ENCODE data around the gene FABP3. TPM values are rescaled to one million over a fixed set of nuclear protein-coding genes. Genes with fewer than 3 reads are reported as not detected.
A peak's percentile ranks its signal among the peaks of the same experiment; 100 is the strongest.

Gene FABP3
- total RNA-seq (10 to 100 TPM; 30.8 to 82.0 TPM), polyA plus RNA-seq (10 to 100 TPM in 1 of 2 donors, 1 to 10 TPM in 1; 6.9 to 50.7 TPM)
- long read RNA-seq, donor 1, transcript FABP3-201 (4 exons, 725 nt) = major isoform, 37 of 88 reads
- long read RNA-seq, donor 1, partial matches to known transcripts = 5 of 88 reads
- long read RNA-seq, donor 1, other reads (novel, unspliced or antisense) = 45 of 88 reads
- long read RNA-seq, donor 2, partial matches to known transcripts = 0 of 8 reads
- long read RNA-seq, donor 2, other reads (novel, unspliced or antisense) = 6 of 8 reads

- Histone ChIP-seq H3K9me3 (ENCODE audit: control insufficient read depth, low read length) (no peaks in the 10 kb centered on the region), H3K27me3 (ENCODE audit: control insufficient read depth in 1 of 2, insufficient read depth in 2 of 2, low read length in 1 of 2) (no peaks in the 10 kb centered on the region), H3K27ac (ENCODE audit: low read depth in 1 of 2, low read length in 2 of 2) (peak within 1 kb of the TSS; percentile 25 to 89), H3K4me3 (ENCODE audit: low read length in 2 of 2) (peak within 1 kb of the TSS in 1 of 2 donors; percentile 16), H3K36me3 (ENCODE audit: control insufficient read depth in 1 of 2, insufficient read depth in 2 of 2, low read length in 1 of 2) (no peaks in the 10 kb centered on the region), H3K4me1 (ENCODE audit: control insufficient read depth in 1 of 2, insufficient read depth in 2 of 2, low read length in 2 of 2) (peaks cover 3 to 9% of the 10 kb centered on the region in 2 donors)
- 0 to 1% methylated on average over 42 to 44 of the region's 44 CpGs for WGBS, 2 donors
- intact Hi-C loops (cut with DNase I) = no loop called here
- ATAC-seq (ENCODE audit: low FRiP score) = peak; percentile 88
- peak; percentile 87 to 93 for DNase-seq
These were observed at the start of gene FABP3 for GRCh38 chr1:31373056-31373896. Gene FABP3 (minus strand): TSS chr1:31373076. CDS start chr1:31373014, 62 bp downstream.

- ATAC-seq (ENCODE audit: low FRiP score) (no peak), DNase-seq (no peak)
- H3K4me3 ChIP-seq (ENCODE audit: low read length in 2 of 2) = no peak overlapping the region
- no peaks in the 10 kb centered on the region for H3K27me3 ChIP-seq (ENCODE audit: control insufficient read depth in 1 of 2, insufficient read depth in 2 of 2, low read length in 1 of 2)
- H3K36me3 ChIP-seq (ENCODE audit: control insufficient read depth in 1 of 2, insufficient read depth in 2 of 2, low read length in 1 of 2) = no peaks in the 10 kb centered on the region
- H3K4me1 ChIP-seq (ENCODE audit: control insufficient read depth in 1 of 2, insufficient read depth in 2 of 2, low read length in 2 of 2) = no peaks in the 10 kb centered on the region
- WGBS, 2 donors = 70 to 82% methylated on average over 9 of the region's 9 CpGs
- H3K9me3 ChIP-seq (ENCODE audit: control insufficient read depth, low read length) = no peaks in the 10 kb centered on the region
- intact Hi-C loops (cut with DNase I) = loop anchor here (1.0 to 10.0 kb wide), 4 partner anchors 27 to 239 kb away; partner anchors contain the start of genes SNRNP40 (in 1 of the 2) and ZCCHC17 (in 1 of the 2)
- no peak overlapping the region for H3K27ac ChIP-seq (ENCODE audit: low read depth in 1 of 2, low read length in 2 of 2)
These were observed 48.6 kb upstream of the FABP3 start for GRCh38 chr1:31421371-31422040.

- WGBS, 2 donors = 90 to 91% methylated on average over 5 of the region's 5 CpGs
- no peaks in the 10 kb centered on the region for H3K27me3 ChIP-seq (ENCODE audit: control insufficient read depth in 1 of 2, insufficient read depth in 2 of 2, low read length in 1 of 2)
- no peak for DNase-seq
- H3K27ac ChIP-seq (ENCODE audit: low read depth in 1 of 2, low read length in 2 of 2) = no peak overlapping the region
- H3K9me3 ChIP-seq (ENCODE audit: control insufficient read depth, low read length) = no peaks in the 10 kb centered on the region
- no peaks in the 10 kb centered on the region for H3K36me3 ChIP-seq (ENCODE audit: control insufficient read depth in 1 of 2, insufficient read depth in 2 of 2, low read length in 1 of 2)
- no peak for ATAC-seq (ENCODE audit: low FRiP score)
- no peaks in the 10 kb centered on the region for H3K4me1 ChIP-seq (ENCODE audit: control insufficient read depth in 1 of 2, insufficient read depth in 2 of 2, low read length in 2 of 2)
- intact Hi-C loops (cut with DNase I) = loop anchor here in 1 of 2 donors (10.0 kb wide), 1 partner anchor 126 kb away; the partner anchor contains the start of genes SNRNP40 and ZCCHC17
- H3K4me3 ChIP-seq (ENCODE audit: low read length in 2 of 2) = no peak overlapping the region
These were observed 47.8 kb upstream of the FABP3 start for GRCh38 chr1:31420716-31421115.

DNA sequence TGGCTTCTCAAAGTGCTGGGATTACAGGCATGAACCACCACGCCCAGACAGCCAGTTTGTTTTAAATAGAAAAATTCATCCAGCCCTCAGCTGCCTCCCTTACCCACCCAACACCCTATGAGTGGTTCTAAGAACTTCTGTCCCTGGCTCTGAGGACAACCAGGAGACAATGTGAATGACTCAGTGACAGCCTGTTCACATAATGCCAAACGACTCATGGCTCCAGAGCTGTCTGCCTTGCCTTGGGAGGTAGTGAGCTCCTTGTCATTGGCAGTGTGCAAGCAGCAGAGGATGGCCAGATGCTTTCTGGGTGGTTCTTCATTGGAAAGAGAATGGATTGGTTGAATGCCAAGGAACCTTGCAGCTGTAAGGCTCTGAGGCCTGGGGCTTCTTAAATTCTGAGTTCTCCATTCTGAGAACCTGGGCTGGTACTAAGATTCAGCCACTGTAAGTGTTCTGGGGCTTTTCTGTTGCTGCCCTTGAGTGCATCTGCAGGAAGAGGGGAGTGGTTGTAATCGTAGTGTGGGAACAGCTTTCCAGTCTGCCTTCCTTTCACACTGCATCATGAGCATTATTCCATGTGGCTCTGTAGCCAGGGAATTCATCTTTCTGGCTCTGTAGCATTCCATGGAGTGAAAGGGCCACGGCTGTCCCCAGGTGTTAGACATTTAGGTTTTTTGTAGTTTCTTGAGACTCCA, 45.9 kb upstream of the FABP3 start:
- Histone ChIP-seq H3K4me3 (ENCODE audit: low read length in 2 of 2) (no peak overlapping the region), H3K27ac (ENCODE audit: low read depth in 1 of 2, low read length in 2 of 2) (no peak overlapping the region), H3K4me1 (ENCODE audit: control insufficient read depth in 1 of 2, insufficient read depth in 2 of 2, low read length in 2 of 2) (no peaks in the 10 kb centered on the region), H3K27me3 (ENCODE audit: control insufficient read depth in 1 of 2, insufficient read depth in 2 of 2, low read length in 1 of 2) (no peaks in the 10 kb centered on the region), H3K36me3 (ENCODE audit: control insufficient read depth in 1 of 2, insufficient read depth in 2 of 2, low read length in 1 of 2) (no peaks in the 10 kb centered on the region), H3K9me3 (ENCODE audit: control insufficient read depth, low read length) (no peaks in the 10 kb centered on the region)
- DNase-seq = no peak
- 74 to 75% methylated on average over 4 of the region's 4 CpGs for WGBS, 2 donors
- ATAC-seq (ENCODE audit: low FRiP score) = no peak
- intact Hi-C loops (cut with DNase I) = loop anchor here in 1 of 2 donors (10.0 kb wide), 1 partner anchor 124 kb away; the partner anchor contains the start of genes SNRNP40 and ZCCHC17

DNA sequence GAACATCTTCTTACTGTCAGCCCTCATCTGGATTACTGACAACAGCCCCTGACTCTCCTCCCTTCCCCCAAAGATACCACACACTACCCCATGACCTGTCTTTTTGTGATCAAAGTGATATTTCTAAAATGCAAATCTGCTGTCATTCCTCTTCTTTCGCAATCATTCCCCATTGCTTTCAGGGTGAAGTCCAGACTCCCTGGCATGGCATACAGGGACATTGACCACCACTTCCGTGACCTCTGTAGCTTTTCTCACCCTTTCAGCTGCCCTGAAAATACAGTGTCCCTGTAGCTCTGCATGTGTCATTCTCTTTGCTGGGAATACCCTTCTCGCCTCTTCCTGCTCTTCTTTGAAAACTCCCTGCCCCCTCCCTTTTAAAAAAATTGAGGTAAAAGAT, 44.3 kb upstream of the FABP3 start:
- Histone ChIP-seq H3K9me3 (ENCODE audit: control insufficient read depth, low read length) (no peaks in the 10 kb centered on the region), H3K36me3 (ENCODE audit: control insufficient read depth in 1 of 2, insufficient read depth in 2 of 2, low read length in 1 of 2) (no peaks in the 10 kb centered on the region), H3K27ac (ENCODE audit: low read depth in 1 of 2, low read length in 2 of 2) (no peak overlapping the region), H3K4me1 (ENCODE audit: control insufficient read depth in 1 of 2, insufficient read depth in 2 of 2, low read length in 2 of 2) (no peaks in the 10 kb centered on the region), H3K4me3 (ENCODE audit: low read length in 2 of 2) (no peak overlapping the region), H3K27me3 (ENCODE audit: control insufficient read depth in 1 of 2, insufficient read depth in 2 of 2, low read length in 1 of 2) (no peaks in the 10 kb centered on the region)
- WGBS, 2 donors = 86 to 90% methylated on average over 3 of the region's 3 CpGs
- ATAC-seq (ENCODE audit: low FRiP score) (no peak), DNase-seq (no peak)
- intact Hi-C loops (cut with DNase I) = loop anchor here in 1 of 2 donors (10.0 kb wide), 1 partner anchor 122 kb away; the partner anchor contains the start of genes SNRNP40 and ZCCHC17

DNA sequence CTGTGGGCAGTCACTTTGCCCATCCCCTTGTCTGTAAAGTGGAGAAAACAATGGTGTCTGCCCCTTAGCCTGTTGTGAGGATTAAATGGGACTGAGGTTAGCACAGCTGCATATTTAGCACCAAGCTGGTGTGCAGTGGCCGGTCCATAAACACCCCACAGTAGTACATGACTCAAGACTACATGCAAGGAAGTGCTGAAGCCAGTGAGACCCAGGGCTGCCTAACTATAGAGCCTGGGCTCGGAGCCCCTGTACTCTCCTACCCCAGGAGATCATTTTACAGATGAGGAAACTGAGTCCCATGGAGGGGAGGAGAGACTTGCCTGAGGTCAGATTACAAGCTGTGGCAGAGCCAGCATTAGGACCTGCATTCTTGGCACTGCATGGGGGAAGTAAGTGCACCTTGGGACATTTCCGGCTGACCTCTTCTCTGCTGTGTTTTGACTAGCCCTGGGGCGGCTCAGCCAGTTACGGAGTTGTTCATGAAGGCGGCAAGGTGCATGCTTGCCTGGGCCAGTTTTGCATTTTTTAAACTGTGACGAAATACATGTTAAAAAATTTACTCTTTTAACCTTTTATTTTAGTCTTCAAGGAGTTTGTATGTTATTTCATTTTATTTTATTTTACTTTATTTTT, 43.3 kb upstream of the FABP3 start:
- Histone ChIP-seq H3K4me3 (ENCODE audit: low read length in 2 of 2) (no peak overlapping the region), H3K27ac (ENCODE audit: low read depth in 1 of 2, low read length in 2 of 2) (no peak overlapping the region), H3K4me1 (ENCODE audit: control insufficient read depth in 1 of 2, insufficient read depth in 2 of 2, low read length in 2 of 2) (no peaks in the 10 kb centered on the region), H3K36me3 (ENCODE audit: control insufficient read depth in 1 of 2, insufficient read depth in 2 of 2, low read length in 1 of 2) (no peaks in the 10 kb centered on the region), H3K27me3 (ENCODE audit: control insufficient read depth in 1 of 2, insufficient read depth in 2 of 2, low read length in 1 of 2) (no peaks in the 10 kb centered on the region), H3K9me3 (ENCODE audit: control insufficient read depth, low read length) (no peaks in the 10 kb centered on the region)
- ATAC-seq (ENCODE audit: low FRiP score) = no peak
- WGBS, 2 donors = 77 to 87% methylated on average over 7 of the region's 7 CpGs
- intact Hi-C loops (cut with DNase I) = loop anchor here in 1 of 2 donors (10.0 kb wide), 1 partner anchor 121 kb away; the partner anchor contains the start of genes SNRNP40 and ZCCHC17
- no peak for DNase-seq

- intact Hi-C loops (cut with DNase I) = loop anchor here in 1 of 2 donors (10.0 kb wide), 1 partner anchor 121 kb away; the partner anchor contains the start of genes SNRNP40 and ZCCHC17
- no peak for ATAC-seq (ENCODE audit: low FRiP score)
These were observed 42.8 kb upstream of the FABP3 start for GRCh38 chr1:31415658-31416057.

More at GRCh38 chr1:31415658-31416057, 42.8 kb upstream of the FABP3 start:
- no peaks in the 10 kb centered on the region for H3K36me3 ChIP-seq (ENCODE audit: control insufficient read depth in 1 of 2, insufficient read depth in 2 of 2, low read length in 1 of 2)
- no peak overlapping the region for H3K27ac ChIP-seq (ENCODE audit: low read depth in 1 of 2, low read length in 2 of 2)
- no peaks in the 10 kb centered on the region for H3K4me1 ChIP-seq (ENCODE audit: control insufficient read depth in 1 of 2, insufficient read depth in 2 of 2, low read length in 2 of 2)
- DNase-seq = no peak
- no peaks in the 10 kb centered on the region for H3K9me3 ChIP-seq (ENCODE audit: control insufficient read depth, low read length)
- no peak overlapping the region for H3K4me3 ChIP-seq (ENCODE audit: low read length in 2 of 2)
- WGBS, 2 donors = 94 to 97% methylated on average over 2 of the region's 2 CpGs
- H3K27me3 ChIP-seq (ENCODE audit: control insufficient read depth in 1 of 2, insufficient read depth in 2 of 2, low read length in 1 of 2) = no peaks in the 10 kb centered on the region
